GM18507 (cell line): ENCODE data around the gene CNTN1.

Experiments
- DNase-seq: peaks from one replicate; pipeline ENCODE4 v3.0.0; 2011; ENCODE audit warnings: low read depth; ENCODE audit not compliant: insufficient read length; ENCODE audit errors: extremely low spot score
- FAIRE-seq: peaks from 2 replicates; lab custom pipeline; 2011; peaks lifted over from hg19 to GRCh38; lab: Jason Lieb, UNC

The CNTN1 gene

DNA sequence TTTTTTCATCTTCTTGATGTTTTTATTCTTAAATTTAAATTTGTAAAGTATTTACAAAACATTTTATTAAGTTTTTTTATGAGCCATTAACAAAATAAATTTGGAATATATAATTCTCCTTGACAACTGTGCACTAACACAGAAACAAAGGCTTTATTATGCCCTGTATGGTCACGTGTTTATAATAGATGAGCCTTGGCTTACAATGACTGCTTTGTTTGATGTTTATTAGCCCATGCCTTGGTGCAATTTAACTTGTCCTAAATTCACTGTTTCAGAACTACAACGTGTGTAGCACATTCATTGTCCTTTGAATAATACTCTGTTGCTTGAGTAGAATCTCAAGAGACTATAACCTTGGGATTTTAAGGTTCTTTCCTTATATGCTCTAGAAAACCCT lies 59.8 kb downstream of the CNTN1 start:
- DNase-seq (no peak), FAIRE-seq (no peak)

DNA sequence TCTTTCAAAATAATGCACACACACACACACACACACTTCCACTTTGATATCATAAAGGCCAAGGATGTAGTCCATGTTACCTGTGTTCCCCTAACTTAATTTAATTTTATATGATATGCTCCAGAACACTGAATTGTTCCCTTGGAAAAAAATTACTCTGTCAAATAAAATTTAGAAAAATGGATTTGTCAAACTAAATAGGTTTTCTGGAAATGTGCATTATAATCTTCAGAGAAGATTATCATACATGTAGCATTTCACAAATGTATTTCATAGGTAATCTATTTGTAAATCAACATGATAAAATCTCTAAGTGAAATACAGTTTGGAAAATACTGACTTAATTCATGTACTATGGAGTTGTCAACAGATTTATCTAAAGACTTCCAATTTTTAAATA lies 68.6 kb downstream of the CNTN1 start:
- DNase-seq = no peak
- FAIRE-seq = no peak

DNA sequence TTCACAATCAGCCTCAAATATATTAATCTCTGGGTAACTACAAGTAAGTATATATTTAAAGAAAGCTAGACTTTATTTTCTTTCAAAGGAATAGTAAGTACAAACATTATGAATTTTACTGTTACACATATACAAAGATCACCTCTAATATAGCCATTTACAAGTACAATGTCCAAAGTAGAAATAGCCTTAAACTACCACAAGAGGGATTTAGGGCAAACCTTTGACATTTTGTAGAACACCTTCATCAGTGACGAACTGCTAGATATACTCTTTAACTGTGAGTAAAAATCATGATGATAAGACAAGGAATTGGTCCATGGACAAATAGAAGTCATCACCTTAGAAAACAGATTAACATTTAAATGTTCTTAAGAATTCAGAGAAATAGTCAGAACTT lies 69.8 kb downstream of the CNTN1 start:
- peak; percentile 5 for FAIRE-seq
- DNase-seq = no peak

DNA sequence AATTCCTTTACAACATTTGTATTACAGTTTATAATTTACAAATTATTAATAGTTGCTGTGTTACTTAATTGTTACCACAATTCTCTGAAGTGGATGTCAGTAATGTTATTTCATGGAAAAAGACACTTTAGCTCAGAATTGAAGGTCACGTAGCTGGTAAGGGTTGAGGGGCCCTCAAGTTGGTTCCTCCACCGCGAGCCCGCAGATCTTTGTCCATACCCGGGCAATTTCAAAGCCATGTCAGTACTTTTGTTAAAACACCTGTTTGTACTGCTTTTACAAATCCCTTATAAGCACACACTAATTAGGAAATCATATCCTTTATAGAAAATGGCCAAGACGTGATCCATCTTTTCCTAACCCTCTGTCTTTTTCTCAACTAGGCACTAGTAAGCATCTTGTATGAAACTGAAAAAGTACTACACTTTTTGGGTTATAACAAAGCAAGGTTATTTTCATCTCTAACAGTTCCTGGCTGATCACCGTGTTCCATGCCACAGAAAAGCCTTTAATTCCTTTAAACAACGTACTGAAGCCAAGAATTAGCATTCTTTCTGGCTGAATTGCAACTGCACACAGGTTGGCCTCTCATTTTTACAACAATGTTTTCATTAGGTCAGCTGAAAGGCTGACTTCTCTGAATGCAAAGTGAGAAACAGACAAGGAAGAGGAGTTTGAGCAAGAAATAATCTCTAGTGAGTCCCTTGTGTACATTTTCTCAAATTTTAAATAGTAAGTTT lies 76.1 kb downstream of the CNTN1 start:
- no peak for FAIRE-seq
- no peak for DNase-seq

DNA sequence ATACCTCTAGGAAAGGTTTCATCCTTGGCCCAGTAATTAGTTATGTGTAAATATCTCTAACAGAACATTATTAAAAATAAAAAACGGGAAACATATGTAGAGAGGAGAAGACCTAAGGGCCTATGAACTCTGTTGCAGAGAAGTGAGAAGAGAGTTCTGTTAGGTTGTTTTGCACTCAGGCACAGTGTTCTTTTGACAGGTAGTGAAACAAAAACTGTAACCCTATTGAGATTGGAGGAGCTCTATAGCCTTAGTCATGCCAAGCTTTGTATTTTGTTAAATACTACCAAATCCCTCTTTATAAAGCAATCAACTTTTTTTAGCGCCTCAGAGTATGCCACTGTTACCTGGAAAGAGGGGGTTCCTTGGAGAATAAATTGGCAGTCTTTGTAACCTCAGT lies 77.6 kb downstream of the CNTN1 start:
- FAIRE-seq = no peak
- DNase-seq = no peak

DNA sequence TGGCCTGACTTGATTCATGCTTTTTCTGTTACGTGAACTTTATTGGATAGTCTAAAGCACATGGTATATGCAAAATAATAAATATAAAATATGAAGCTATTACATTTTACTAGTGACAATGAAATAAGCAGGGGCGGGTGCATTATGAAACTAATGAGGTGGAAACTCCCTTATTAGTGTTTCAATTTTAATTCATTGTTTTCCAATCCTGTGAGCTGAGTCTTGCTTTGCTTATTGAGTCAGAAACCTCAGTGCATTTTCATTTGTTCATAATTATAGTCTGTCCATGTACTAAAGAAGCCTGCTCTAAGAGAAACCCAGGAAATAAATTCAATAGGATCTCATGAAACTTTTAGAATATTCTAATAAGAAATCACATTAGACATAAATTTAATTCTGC lies 78.5 kb downstream of the CNTN1 start:
- FAIRE-seq = no peak
- no peak for DNase-seq

DNA sequence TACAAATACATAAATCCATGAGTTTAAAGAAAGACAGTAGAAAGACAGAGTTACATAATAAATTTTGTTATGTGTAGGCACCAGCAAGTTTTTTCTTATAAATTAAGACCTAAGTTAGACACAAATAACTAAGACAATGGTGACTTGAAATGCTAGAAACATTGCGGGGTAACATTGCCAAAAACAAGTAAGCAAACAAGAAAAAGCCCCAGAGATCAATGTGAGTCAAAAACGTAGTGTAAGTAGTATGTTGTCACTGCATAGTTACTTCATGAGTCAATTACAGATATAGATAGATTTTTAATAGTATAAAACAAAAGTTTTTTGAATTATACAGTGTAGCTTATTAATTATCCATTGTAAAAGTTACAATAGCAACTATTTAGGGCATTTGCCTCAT lies 83.4 kb downstream of the CNTN1 start:
- no peak for FAIRE-seq

DNA sequence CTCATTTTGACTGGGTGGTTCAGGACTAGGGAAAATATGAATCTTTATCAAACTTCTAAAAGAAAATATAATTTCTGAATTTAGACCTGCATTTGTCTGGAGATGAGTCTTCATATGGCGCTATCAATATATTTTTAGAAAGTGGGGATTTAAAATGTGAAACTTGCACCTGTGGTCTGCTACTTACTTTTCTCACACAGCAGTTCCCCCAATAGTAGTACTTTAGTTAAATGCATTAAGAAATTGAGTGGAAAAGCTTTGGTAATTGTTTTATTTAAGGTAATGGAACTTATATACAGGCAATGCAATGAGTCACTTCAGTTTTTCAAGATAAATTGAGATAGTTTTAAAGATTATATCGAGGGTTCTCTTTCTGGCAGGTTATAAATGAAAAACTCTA lies 91.9 kb downstream of the CNTN1 start:
- DNase-seq (no peak), FAIRE-seq (no peak)

More for the DNA sequence above, 83.4 kb downstream of the CNTN1 start:
- no peak for DNase-seq

DNA sequence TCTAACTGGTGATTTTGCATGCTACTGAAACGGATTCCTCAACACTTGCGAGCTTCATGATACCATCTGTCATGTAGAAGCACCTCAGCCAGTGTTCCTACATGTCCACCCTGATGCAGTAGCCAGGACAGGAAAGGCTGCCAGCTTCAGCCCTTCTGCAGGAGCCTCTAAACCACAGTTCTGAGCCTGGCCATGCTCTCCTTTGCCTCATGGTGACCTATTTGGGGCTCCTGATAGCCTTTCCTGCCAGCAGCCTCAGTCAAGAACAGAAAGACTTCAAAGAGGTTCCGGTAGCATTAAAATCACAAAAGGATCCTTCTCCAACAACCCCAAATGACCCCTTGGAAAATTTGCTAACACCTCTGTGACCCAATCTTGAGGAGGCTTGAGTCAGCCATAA lies 96.0 kb downstream of the CNTN1 start:
- DNase-seq (no peak), FAIRE-seq (no peak)

DNA sequence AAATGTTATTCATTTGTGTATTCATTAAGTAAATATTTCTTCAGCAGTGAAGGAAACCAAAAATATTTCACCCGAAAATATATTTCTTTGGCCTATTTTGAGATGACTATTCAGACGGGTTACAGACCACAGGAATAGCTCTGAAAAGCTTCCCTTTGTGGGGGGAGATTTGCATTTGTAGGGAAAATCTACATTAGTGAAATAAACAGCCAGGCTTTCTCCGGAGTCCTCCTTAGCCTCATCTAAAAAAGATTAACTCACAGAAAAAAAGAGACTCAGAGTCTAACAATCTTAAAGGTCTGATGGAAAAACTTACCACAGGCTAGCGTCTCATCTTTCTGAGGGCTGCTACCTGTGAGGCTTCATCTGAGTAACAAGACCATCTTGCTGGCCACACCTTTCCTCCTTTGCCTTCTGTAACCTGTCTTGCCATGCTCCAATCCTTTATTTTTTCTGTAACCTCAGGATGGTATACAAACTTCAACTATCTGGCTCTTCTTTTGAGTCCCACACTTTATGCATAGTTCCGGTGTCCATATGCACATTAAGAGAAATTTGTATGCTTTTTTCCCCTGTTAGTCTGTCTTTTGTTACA lies 100.7 kb downstream of the CNTN1 start:
- FAIRE-seq (no peak), DNase-seq (no peak)

DNA sequence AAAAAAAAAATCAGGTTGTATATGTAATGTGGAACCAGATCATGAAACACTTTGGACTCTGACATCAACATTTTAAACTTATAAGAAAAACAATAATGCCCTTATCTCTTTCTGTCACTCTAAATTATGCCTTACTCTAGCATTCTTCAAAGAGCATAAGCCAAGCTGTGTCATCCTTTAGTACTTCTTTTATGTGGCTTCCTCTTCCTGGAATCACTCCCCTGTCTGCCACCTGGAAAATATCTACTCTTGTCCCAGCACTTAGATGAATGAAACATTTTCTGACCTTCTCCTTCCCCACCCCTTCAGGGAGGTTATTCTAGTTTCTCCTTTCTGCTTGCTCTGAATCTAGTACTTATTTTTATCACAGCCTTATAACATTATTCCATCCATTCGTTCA lies 101.2 kb downstream of the CNTN1 start:
- no peak for FAIRE-seq
- DNase-seq = no peak

DNA sequence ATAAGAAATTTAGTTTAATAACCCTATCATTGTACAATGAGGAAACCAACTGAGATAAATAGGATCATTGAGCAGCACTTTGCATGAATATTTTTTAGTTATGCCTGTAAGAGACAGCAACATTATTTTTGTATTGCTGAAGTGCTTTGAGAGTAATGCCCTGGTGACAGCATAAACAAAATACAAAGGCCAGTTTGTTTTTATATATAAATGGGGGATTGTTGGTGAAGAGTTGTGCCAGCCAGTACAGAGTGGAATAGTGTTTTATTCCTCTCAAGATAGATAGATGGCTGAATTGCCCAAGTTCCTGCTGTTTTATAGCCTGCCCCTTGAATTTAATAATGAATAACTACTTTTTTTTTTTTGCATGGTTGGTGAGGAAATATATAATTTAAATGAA lies 101.8 kb downstream of the CNTN1 start:
- DNase-seq = no peak
- no peak for FAIRE-seq

DNA sequence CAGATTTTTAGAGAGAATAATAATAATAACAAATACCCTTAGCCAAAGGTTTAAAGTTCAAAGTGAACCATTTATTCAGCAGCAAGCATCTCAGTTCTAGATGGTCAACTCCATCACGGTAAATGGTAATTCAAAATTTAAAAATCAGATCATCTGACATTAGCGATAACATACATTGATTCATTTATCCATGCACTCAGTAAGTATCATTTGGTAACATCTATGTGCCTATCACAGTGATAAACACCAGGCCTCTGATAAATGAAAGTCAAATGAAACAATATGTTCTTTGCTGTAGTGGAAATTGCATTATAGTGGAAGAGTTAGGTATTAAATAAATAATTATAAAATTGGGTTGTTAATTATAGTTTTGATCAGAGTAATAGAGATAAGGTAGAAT lies 108.8 kb downstream of the CNTN1 start:
- FAIRE-seq (no peak), DNase-seq (no peak)

DNA sequence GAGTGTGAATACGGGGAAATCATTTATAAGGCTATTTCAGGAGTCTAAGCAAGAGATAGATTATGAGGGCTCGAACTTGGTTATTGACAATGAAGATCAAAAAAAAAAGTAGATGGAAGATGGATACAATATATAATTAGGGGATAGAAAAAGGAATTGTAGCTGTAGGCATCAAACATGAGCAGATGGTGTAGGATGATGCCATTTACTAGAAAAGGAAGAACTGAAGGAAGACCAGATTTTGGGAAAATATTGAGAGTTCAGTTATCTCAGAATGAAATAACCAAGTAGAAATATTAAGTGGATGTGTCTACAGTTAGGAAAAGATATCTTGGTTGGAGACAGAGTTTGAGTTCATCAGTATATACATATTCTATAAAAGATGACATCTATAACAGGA lies 109.6 kb downstream of the CNTN1 start:
- FAIRE-seq (no peak), DNase-seq (no peak)

DNA sequence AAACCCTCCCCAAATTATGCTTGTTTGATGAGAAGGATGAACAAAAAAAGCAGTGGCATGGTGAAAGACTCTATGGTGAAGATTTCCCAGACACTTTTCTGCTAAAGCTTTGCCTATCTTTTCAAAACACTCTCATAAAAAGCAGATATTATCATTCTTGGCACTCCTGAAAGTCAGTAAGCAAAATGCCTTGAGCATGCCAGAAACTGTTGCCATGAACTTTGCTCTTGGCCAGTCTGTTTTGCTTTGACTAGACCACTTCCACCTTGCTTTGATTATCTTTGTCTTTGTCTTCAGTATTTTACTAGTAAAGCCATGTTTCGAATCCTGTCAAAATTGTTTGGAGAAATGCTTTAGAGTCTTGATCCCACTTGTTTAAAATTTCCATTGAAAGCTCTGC lies 110.4 kb downstream of the CNTN1 start:
- DNase-seq (no peak), FAIRE-seq (no peak)

DNA sequence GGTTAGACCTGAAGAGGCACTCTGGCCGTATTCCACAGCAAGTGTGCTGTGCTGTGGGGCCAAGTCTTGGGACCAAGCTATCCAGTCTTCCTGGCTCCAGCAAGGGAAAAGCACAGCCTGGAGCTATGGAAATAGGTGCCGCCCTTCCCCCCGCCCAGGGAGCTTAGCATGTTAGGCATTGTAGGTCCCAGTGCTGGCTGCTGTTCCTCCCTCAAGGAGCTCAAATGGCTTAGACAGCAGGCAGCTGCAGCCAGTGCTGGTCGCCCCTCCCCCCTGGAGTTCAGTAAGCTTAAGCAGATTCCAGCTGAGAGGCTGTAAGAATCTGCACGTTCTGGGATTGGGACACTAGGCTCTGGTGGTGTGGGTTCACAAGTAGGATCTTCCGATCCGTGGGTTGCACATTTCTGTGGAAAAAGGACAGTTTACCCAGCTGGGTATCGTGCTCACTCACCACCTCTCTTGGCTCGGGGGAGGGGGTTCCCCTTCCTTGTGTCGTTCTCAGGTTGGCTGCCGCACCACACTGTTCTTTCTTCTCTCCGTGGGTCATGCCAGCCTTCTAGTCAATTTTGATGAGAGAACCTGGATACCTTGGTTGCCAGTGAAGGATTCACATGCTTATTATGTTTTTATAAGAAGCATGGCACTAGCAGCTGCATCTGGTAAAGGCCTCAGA lies 127.3 kb downstream of the CNTN1 start:
- no peak for DNase-seq
- FAIRE-seq = no peak

DNA sequence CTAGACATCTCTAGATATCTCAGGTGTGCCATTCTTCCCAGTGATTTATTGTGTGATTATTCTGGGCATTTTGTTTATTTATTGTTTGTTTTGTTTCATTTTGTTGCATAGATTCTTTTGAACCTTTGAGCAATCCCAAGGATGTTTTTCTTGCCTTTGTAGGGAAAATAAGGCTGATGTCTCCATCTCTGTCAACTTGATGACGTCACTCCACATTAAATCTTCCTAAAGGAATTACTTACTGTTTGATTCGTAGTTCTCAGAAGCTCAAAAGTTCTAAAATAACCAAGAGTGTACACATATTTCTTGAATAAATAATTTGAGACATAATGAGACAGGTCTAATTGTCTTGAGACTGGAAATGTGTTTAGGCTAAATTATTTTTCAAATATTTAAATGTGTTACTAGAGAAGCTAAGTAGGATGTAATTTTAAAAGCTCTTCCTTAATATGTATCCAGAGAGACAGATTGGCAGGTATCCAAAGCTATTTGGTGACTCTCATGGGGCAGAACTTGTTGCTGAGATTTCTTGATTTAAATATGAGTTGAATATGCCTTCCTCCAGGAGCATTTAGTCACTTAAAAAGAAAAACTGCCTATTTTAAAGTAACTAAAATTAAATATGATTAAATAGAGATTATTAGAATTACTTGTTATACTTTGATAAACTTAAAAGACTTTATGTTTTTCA lies 128.7 kb downstream of the CNTN1 start:
- FAIRE-seq = no peak
- DNase-seq = no peak

DNA sequence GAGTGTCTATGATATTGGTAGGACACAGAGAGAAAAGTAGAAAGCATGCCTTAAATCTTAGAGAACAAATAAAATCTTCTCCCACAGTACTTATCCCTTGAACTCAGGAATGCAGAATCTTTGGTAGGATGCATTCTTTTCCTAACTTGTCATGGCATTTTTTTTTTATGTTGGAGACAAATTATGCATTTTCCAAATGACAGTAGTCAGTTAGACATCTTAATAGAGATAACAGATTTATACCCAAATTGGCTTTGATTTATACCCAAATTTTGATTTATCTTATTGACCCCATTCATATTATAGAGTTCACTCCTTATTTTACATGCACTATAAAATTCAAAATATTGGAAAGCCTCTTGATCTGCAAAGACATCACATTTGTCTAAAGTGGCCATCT lies 132.9 kb downstream of the CNTN1 start:
- DNase-seq (no peak), FAIRE-seq (no peak)

DNA sequence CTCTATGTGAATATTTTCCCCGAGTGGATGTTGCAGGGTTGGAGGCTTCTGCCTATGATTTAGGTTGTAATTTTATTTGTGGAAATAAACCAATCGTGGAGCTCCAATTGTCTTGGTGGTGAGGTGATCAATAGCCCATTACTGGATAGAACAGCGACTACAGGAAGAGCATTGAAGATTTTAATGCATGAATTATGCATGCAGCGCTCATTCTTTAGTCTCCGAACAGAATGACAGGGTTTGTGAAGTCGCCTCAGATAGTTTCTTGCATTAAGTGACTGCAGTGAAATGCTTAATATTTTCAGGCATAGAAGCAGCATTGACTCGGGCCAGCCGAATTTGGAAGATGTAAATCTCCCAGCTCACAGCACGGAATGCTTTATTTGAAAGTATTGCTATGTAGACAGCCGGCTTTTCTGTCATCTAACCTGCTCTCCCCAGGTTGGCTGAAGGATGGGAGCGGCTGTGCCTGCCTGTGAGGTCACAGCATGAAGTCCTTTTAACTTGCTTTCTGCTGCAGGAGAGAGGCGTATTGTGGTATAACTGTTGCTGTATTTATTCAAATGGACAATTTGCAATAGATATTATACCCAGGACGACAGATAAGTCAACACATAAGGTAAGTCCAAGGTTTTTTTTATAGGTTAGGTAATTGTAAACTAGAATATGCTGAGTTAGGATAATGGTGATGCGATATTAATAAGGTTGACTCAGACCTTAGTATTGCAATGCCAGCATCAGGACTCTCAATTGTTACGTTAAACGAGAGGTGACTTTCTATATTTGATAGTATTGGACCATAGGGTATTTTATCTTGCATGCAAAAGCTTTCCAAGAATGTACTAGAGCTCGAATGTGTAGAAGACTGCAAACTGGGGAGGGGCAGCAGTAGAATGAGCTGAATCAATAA lies 135.7 kb downstream of the CNTN1 start:
- DNase-seq = no peak
- FAIRE-seq = no peak

DNA sequence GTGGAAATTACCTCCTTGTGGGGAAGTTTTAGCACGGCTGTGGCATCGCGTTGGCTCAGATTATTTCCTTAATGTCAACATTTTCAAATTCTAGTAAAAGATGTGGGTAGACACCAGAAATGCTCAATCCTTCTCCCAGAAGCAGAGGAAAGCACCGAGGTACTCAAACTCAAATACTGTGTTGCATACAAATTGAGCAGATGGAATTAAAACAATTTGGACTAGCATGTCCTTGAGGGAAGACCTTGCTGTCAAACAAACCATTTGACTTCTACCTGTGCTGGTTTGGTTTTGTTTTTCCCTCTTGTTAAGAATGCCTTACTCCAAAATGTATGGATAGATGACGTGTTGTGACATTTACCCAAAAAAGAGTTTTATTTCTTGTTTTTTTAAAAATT lies 136.4 kb downstream of the CNTN1 start:
- DNase-seq = no peak
- FAIRE-seq = no peak
